ENCODE measurements around the gene CLPTM1. TPM values are rescaled to one million over a fixed set of nuclear protein-coding genes. Genes with fewer than 3 reads are reported as not detected.
A peak's percentile ranks its signal among the peaks of the same experiment; 100 is the strongest.

Gene CLPTM1
- total and polyA plus RNA-seq, 2 experiments from 2014 or later = 41.6 to 71.5 TPM

- Histone ChIP-seq H3K4me2 (no peak overlapping the region), H3K4me1 (ENCODE audit: insufficient read depth) (no peaks in the 10 kb centered on the region), H3K79me2 (replicated peaks; ENCODE audit: insufficient read depth) (no peaks in the 10 kb centered on the region), H3F3A (replicated peaks; ENCODE audit: low read depth) (no peaks in the 10 kb centered on the region), H3K27ac (ENCODE audit: low read depth) (no peak overlapping the region), H3K4me3 (no peak overlapping the region), H4K20me1 (replicated peaks; ENCODE audit: insufficient read depth) (no peaks in the 10 kb centered on the region), H2AFZ (no peak overlapping the region), H3K36me3 (ENCODE audit: insufficient read depth) (peaks cover 4% of the 10 kb centered on the region; the same call in 1 of the 2 replicates), H3K9me2 (ENCODE audit: insufficient read depth) (no peaks in the 10 kb centered on the region), H3K27me3 (ENCODE audit: insufficient read depth) (no peaks in the 10 kb centered on the region)
- TF ChIP-seq POLR2AphosphoS5 (IDR thresholded peaks at IDR 0.05; ENCODE audit: low read depth) = no peak
- no peak for TF ChIP-seq STAT1 (IDR thresholded peaks at IDR 0.05; ENCODE audit: unreplicated experiment)
- no peak for TF ChIP-seq EZH2phosphoT487 (IDR thresholded peaks at IDR 0.05; ENCODE audit: unreplicated experiment)
- TF ChIP-seq CREB1 (CRISPR knock-in tag; IDR thresholded peaks at IDR 0.05; ENCODE audit: low read depth) = no peak
- no peak for TF ChIP-seq JUNB (IDR thresholded peaks at IDR 0.05; ENCODE audit: unreplicated experiment)
- Mint-ChIP-seq H3K4me3 (no peak overlapping the region), H3K9me3 (no peaks in the 10 kb centered on the region), H3K27ac (no peak overlapping the region), H3K36me3 (ENCODE audit: low read depth) (peaks cover 20% of the 10 kb centered on the region), H3K4me1 (no peaks in the 10 kb centered on the region), H3K27me3 (ENCODE audit: insufficient read depth, low read depth, poor library complexity) (peaks cover 5% of the 10 kb centered on the region)
- DNase-seq (ENCODE audit: low spot score) (no peak), ATAC-seq (no peak)
These were observed 38.3 kb downstream of the CLPTM1 start for GRCh38 chr19:44993526-44993925.

- peaks cover 5% of the 10 kb centered on the region for H3K27me3 Mint-ChIP-seq (ENCODE audit: insufficient read depth, low read depth, poor library complexity)
- DNase-seq (ENCODE audit: low spot score) (no peak), ATAC-seq (no peak)
- Histone ChIP-seq H2AFZ (no peak overlapping the region), H3K79me2 (replicated peaks; ENCODE audit: insufficient read depth) (no peaks in the 10 kb centered on the region), H3K4me2 (no peak overlapping the region), H3K9me2 (ENCODE audit: insufficient read depth) (no peaks in the 10 kb centered on the region), H3F3A (replicated peaks; ENCODE audit: low read depth) (no peaks in the 10 kb centered on the region), H4K20me1 (replicated peaks; ENCODE audit: insufficient read depth) (no peaks in the 10 kb centered on the region), H3K4me3 (no peak overlapping the region), H3K27ac (ENCODE audit: low read depth) (no peak overlapping the region), H3K36me3 (ENCODE audit: insufficient read depth) (peaks cover 4% of the 10 kb centered on the region; the same call in 1 of the 2 replicates), H3K27me3 (ENCODE audit: insufficient read depth) (no peaks in the 10 kb centered on the region), H3K4me1 (ENCODE audit: insufficient read depth) (no peaks in the 10 kb centered on the region)
- no peak overlapping the region for H3K4me3 Mint-ChIP-seq
- TF ChIP-seq ZNF331 (CRISPR knock-in tag; IDR thresholded peaks at IDR 0.05; ENCODE audit: low read depth) (no peak), POLR2AphosphoS5 (IDR thresholded peaks at IDR 0.05; ENCODE audit: low read depth) (peak; percentile 29; the same call in 1 of the 2 replicates)
- TF ChIP-seq, protein P1, sequence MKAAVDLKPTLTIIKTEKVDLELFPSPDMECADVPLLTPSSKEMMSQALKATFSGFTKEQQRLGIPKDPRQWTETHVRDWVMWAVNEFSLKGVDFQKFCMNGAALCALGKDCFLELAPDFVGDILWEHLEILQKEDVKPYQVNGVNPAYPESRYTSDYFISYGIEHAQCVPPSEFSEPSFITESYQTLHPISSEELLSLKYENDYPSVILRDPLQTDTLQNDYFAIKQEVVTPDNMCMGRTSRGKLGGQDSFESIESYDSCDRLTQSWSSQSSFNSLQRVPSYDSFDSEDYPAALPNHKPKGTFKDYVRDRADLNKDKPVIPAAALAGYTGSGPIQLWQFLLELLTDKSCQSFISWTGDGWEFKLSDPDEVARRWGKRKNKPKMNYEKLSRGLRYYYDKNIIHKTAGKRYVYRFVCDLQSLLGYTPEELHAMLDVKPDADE (IDR thresholded peaks at IDR 0.05) = no peak
- no peaks in the 10 kb centered on the region for H3K4me1 Mint-ChIP-seq
- H3K9me3 Mint-ChIP-seq = no peaks in the 10 kb centered on the region
- peaks cover 17% of the 10 kb centered on the region for H3K36me3 Mint-ChIP-seq (ENCODE audit: low read depth)
- H3K27ac Mint-ChIP-seq = no peak overlapping the region
These were observed 38.9 kb downstream of the CLPTM1 start for GRCh38 chr19:44993926-44994537.

GRCh38 chr19:44998025-44998424 lies 42.8 kb downstream of the CLPTM1 start:
- Mint-ChIP-seq H3K36me3 (ENCODE audit: low read depth) (peaks cover 4% of the 10 kb centered on the region; the same call in 1 of the 3 replicates), H3K4me3 (no peak overlapping the region), H3K4me1 (peaks cover 3% of the 10 kb centered on the region; the same call in 2 of the 3 replicates), H3K27me3 (ENCODE audit: insufficient read depth, low read depth, poor library complexity) (peaks cover 20% of the 10 kb centered on the region), H3K27ac (no peak overlapping the region), H3K9me3 (no peaks in the 10 kb centered on the region; the same call in 2 of the 3 replicates)
- H3K4me2 ChIP-seq = no peak overlapping the region
- no peak overlapping the region for H2AFZ ChIP-seq
- 0 out of 2 replicates have a peak, but pooled peaks cover 3% of the 10 kb centered on the region for H3K4me1 ChIP-seq (ENCODE audit: insufficient read depth)
- no peak overlapping the region for H3K4me3 ChIP-seq
- H3K36me3 ChIP-seq (ENCODE audit: insufficient read depth) = no peaks in the 10 kb centered on the region
- H4K20me1 ChIP-seq (replicated peaks; ENCODE audit: insufficient read depth) = no peaks in the 10 kb centered on the region
- H3K27me3 ChIP-seq (ENCODE audit: insufficient read depth) = no peaks in the 10 kb centered on the region
- no peak overlapping the region for H3K27ac ChIP-seq (ENCODE audit: low read depth)
- DNase-seq (ENCODE audit: low spot score) (no peak), ATAC-seq (no peak)
- H3F3A ChIP-seq (replicated peaks; ENCODE audit: low read depth) = peaks cover 7% of the 10 kb centered on the region; the same call in 1 of the 2 replicates
- H3K9me2 ChIP-seq (ENCODE audit: insufficient read depth) = no peaks in the 10 kb centered on the region
- no peaks in the 10 kb centered on the region for H3K79me2 ChIP-seq (replicated peaks; ENCODE audit: insufficient read depth)
- no peak for TF ChIP-seq EZH2phosphoT487 (IDR thresholded peaks at IDR 0.05; ENCODE audit: unreplicated experiment)
- no peak for TF ChIP-seq CTCF (conservative IDR thresholded peaks at IDR 0.05; ENCODE audit: low read depth in 2 of 2)
- TF ChIP-seq, protein P1 (IDR thresholded peaks at IDR 0.05) = no peak
- no peak for TF ChIP-seq POLR2AphosphoS5 (IDR thresholded peaks at IDR 0.05; ENCODE audit: low read depth)
- no peak for TF ChIP-seq EZH2 (IDR thresholded peaks at IDR 0.05; ENCODE audit: low read depth, unreplicated experiment)
- no peak for TF ChIP-seq ZNF331 (CRISPR knock-in tag; IDR thresholded peaks at IDR 0.05; ENCODE audit: low read depth)

Measured in GM23338 (cell line).